ENCODE measurements around the gene RGS17. TPM values are rescaled to one million over a fixed set of nuclear protein-coding genes. Genes with fewer than 3 reads are reported as not detected.

The RGS17 gene
- total and polyA plus RNA-seq, 2 of the 13 experiments (the other 11 are each of a cell fraction or from before 2014, with no cell fraction given): 0.04 TPM; not detected in 1

GRCh38 chr6:153130515-153131036, 506 bp downstream of the RGS17 start:
- peaks cover 6 to 57% of the 10 kb centered on the region in 2 experiments; a peak in 4 of 5 replicates for H3K27me3 ChIP-seq (ENCODE audit: control insufficient read depth in 1 of 2, insufficient read depth in 2 of 2, low read length in 2 of 2)
- ChIA-PET CTCF (ENCODE audit: low intra/inter-chr PET ratio, low total read pairs) (no interaction called here), POLR2A (no interaction called here)
- no peaks in the 10 kb centered on the region for H3K79me2 ChIP-seq (ENCODE audit: insufficient read depth, low read length)
- DNase-seq (ENCODE audit: low spot score): no peak
- intact Hi-C loops (cut with micrococcal nuclease; ENCODE audit: unreplicated experiment) (no loop called here), in situ Hi-C loops (cut with HindIII; ENCODE audit: extremely low pct_ligation_motif_present, low pct_unique_long_range_greater_than_20kb) (no loop called here)
- H3K4me2 ChIP-seq (ENCODE audit: low read depth, low read length): peak overlapping the region; percentile 95
- peak; percentile 68 for ATAC-seq
- no peak overlapping the region for H2AFZ ChIP-seq (ENCODE audit: low read length)
- H3K4me1 ChIP-seq (ENCODE audit: insufficient read depth, low read length): peaks cover 11% of the 10 kb centered on the region
- peak overlapping the region; percentile 34; the same call in 1 of the 2 replicates for H3K9ac ChIP-seq (ENCODE audit: insufficient read depth, low read depth, low read length)
- no TSS peak for BruUV-seq (replicated peaks)
- no peak overlapping the region for H3K27ac ChIP-seq (ENCODE audit: extremely low read length, insufficient read depth, low read length)
- H3K36me3 ChIP-seq (replicated peaks in 1 of 2; ENCODE audit: control insufficient read depth in 1 of 2, insufficient read depth in 2 of 2, low read length in 2 of 2): no peaks in the 10 kb centered on the region
- no peaks in the 10 kb centered on the region for H4K20me1 ChIP-seq (ENCODE audit: insufficient read depth, low read length)
- 7% methylated on average over 24 of the region's 54 CpGs for WGBS (ENCODE audit: low lambda C conversion rate)
- FAIRE-seq: no peak
- no peaks in the 10 kb centered on the region for H3K9me3 ChIP-seq (ENCODE audit: low read length)
- H3K4me3 ChIP-seq (replicated peaks in 1 of 3; ENCODE audit: insufficient read depth in 1 of 3, low read depth in 2 of 3, low read length in 3 of 3): peak overlapping the region; percentile 62 to 77 (median 67)
- TF ChIP-seq ZNF326 (CRISPR knock-in tag; IDR thresholded peaks at IDR 0.05; ENCODE audit: borderline replicate concordance) (no peak), ZSCAN30 (CRISPR knock-in tag; IDR thresholded peaks at IDR 0.05) (no peak), SUZ12 (IDR thresholded peaks at IDR 0.05; ENCODE audit: low read depth, low read length) (no peak), SRSF9 (IDR thresholded peaks at IDR 0.05; ENCODE audit: borderline replicate concordance, insufficient read depth, low read depth, low read length, poor library complexity, severe bottlenecking) (no peak), SRY (CRISPR knock-in tag; IDR thresholded peaks at IDR 0.05) (0 out of 2 replicates have a peak, but pooled peaks have one; percentile 39), PAWR (CRISPR knock-in tag; IDR thresholded peaks at IDR 0.05; ENCODE audit: borderline replicate concordance) (no peak), ZNF280D (CRISPR knock-in tag; IDR thresholded peaks at IDR 0.05) (no peak), DMAP1 (CRISPR knock-in tag; IDR thresholded peaks at IDR 0.05) (0 out of 2 replicates have a peak, but pooled peaks have one; percentile 9), ATF2 (CRISPR knock-in tag; IDR thresholded peaks at IDR 0.05) (no peak), HMGA1 (CRISPR knock-in tag; conservative IDR thresholded peaks at IDR 0.05) (no peak), ZMYM4 (CRISPR knock-in tag; IDR thresholded peaks at IDR 0.05) (peak; percentile 33; the same call in 1 of the 2 replicates), EZH2 (conservative IDR thresholded peaks at IDR 0.05; ENCODE audit: low read depth, low read length) (peak; percentile 93; the same call in 1 of the 2 replicates), ZNF777 (CRISPR knock-in tag; IDR thresholded peaks at IDR 0.05) (peak; percentile 43; the same call in 1 of the 2 replicates)
